ENCODE measurements around the gene NAGPA. TPM values are rescaled to one million over a fixed set of nuclear protein-coding genes. Genes with fewer than 3 reads are reported as not detected.

The NAGPA gene
- polyA plus RNA-seq, 1 donor from 2014 or later = 36.6 TPM

Other genes starting within 250 kb of the NAGPA start
- gene SEPTIN12, start 245.6 kb downstream of the NAGPA start, polyA plus RNA-seq = 1.8 and 4.7 TPM in 2 replicates
- gene SMIM22, start 238.6 kb downstream of the NAGPA start, polyA plus RNA-seq = not detected in 2 replicates
- gene ROGDI, start 231.3 kb downstream of the NAGPA start, polyA plus RNA-seq = 203 and 241 TPM in 2 replicates
- 78.6 and 87.6 TPM in 2 replicates for gene GLYR1, start 186.6 kb downstream of the NAGPA start, polyA plus RNA-seq
- 17.1 and 18.5 TPM in 2 replicates for gene UBN1, start 186.5 kb downstream of the NAGPA start, polyA plus RNA-seq
- gene PPL, start 96.8 kb downstream of the NAGPA start, polyA plus RNA-seq = 0.66 and 0.81 TPM in 2 replicates
- 0.43 and 0.50 TPM in 2 replicates for gene SEC14L5, start 75.6 kb downstream of the NAGPA start, polyA plus RNA-seq
- gene C16orf89, start 32.0 kb upstream of the NAGPA start, polyA plus RNA-seq = not detected in 2 replicates
- gene ALG1, start 37.9 kb upstream of the NAGPA start, polyA plus RNA-seq = 13.9 and 18.1 TPM in 2 replicates
- 4.6 and 6.3 TPM in 2 replicates for gene EEF2KMT, start 63.9 kb upstream of the NAGPA start, polyA plus RNA-seq